ENCODE data around the gene AHSP.
"Not testable (repeated sequence)": the region's sequence is repeated elsewhere in the genome, so short reads cannot be mapped to it uniquely, and the experiment has no call there.

Gene AHSP

GRCh38 chr16:31561426-31562233 lies 33.9 kb downstream of the AHSP start:
- Histone ChIP-seq H3K36me3 (ENCODE audit: insufficient read depth, low read length) (no peaks in the 10 kb centered on the region), H3K9me3 (ENCODE audit: low read depth, low read length) (no peaks in the 10 kb centered on the region), H3K27ac (no peak overlapping the region), H3K9ac (ENCODE audit: insufficient read length) (no peak overlapping the region), H3K4me3 (no peak overlapping the region)
- TF ChIP-seq FOXP2 (optimal IDR thresholded peaks at IDR 0.05; ENCODE audit: control extremely low read depth, extremely low read length, insufficient read depth), result no peak
- DNase-seq (ENCODE audit: low read depth, low spot score), result no peak

- Histone ChIP-seq H3K4me3 (no peak overlapping the region), H3K9me3 (ENCODE audit: low read depth, low read length) (no peaks in the 10 kb centered on the region), H3K27ac (no peak overlapping the region), H3K36me3 (ENCODE audit: insufficient read depth, low read length) (no peaks in the 10 kb centered on the region), H3K9ac (ENCODE audit: insufficient read length) (no peak overlapping the region)
- TF ChIP-seq POLR2AphosphoS5 (IDR thresholded peaks at IDR 0.05; ENCODE audit: borderline replicate concordance, low read depth, low read length) (no peak), EZH2 (IDR thresholded peaks at IDR 0.05) (no peak), FOXP2 (optimal IDR thresholded peaks at IDR 0.05; ENCODE audit: control extremely low read depth, extremely low read length, insufficient read depth) (no peak)
- no peak for DNase-seq (ENCODE audit: low read depth, low spot score)
These were observed 41.1 kb downstream of the AHSP start for GRCh38 chr16:31568577-31569359.

- no peak overlapping the region for H3K27ac ChIP-seq
- H3K4me3 ChIP-seq, result no peak overlapping the region
- H3K36me3 ChIP-seq (ENCODE audit: insufficient read depth, low read length), result no peaks in the 10 kb centered on the region
- no peak overlapping the region for H3K9ac ChIP-seq (ENCODE audit: insufficient read length)
- no peaks in the 10 kb centered on the region for H3K9me3 ChIP-seq (ENCODE audit: low read depth, low read length)
- no peak for DNase-seq (ENCODE audit: low read depth, low spot score)
- no peak for TF ChIP-seq POLR2AphosphoS5 (IDR thresholded peaks at IDR 0.05; ENCODE audit: borderline replicate concordance, low read depth, low read length)
- TF ChIP-seq EZH2 (IDR thresholded peaks at IDR 0.05), result no peak
- TF ChIP-seq FOXP2 (optimal IDR thresholded peaks at IDR 0.05; ENCODE audit: control extremely low read depth, extremely low read length, insufficient read depth), result no peak
These were observed 41.6 kb downstream of the AHSP start for GRCh38 chr16:31569360-31569717.

GRCh38 chr16:31572821-31573220 lies 45.1 kb downstream of the AHSP start:
- TF ChIP-seq EZH2 (IDR thresholded peaks at IDR 0.05), result no peak
- no peak for DNase-seq (ENCODE audit: low read depth, low spot score)
- Histone ChIP-seq H3K9me3 (ENCODE audit: low read depth, low read length) (no peaks in the 10 kb centered on the region), H3K27ac (no peak overlapping the region), H3K9ac (ENCODE audit: insufficient read length) (no peak overlapping the region), H3K36me3 (ENCODE audit: insufficient read depth, low read length) (no peaks in the 10 kb centered on the region), H3K4me3 (no peak overlapping the region)

GRCh38 chr16:31574159-31574558 lies 46.5 kb downstream of the AHSP start:
- not testable (repeated sequence) for H3K27ac ChIP-seq; H3K9me3 ChIP-seq (ENCODE audit: low read depth, low read length); DNase-seq (ENCODE audit: low read depth, low spot score); H3K4me3 ChIP-seq; H3K9ac ChIP-seq (ENCODE audit: insufficient read length); H3K36me3 ChIP-seq (ENCODE audit: insufficient read depth, low read length)

- TF ChIP-seq FOXP2 (optimal IDR thresholded peaks at IDR 0.05; ENCODE audit: control extremely low read depth, extremely low read length, insufficient read depth) (no peak), POLR2AphosphoS5 (IDR thresholded peaks at IDR 0.05; ENCODE audit: borderline replicate concordance, low read depth, low read length) (no peak), EZH2 (IDR thresholded peaks at IDR 0.05) (no peak)
- H3K4me3 ChIP-seq, result no peak overlapping the region
These were observed 49.7 kb downstream of the AHSP start for GRCh38 chr16:31577411-31577810.

More at GRCh38 chr16:31577411-31577810, 49.7 kb downstream of the AHSP start:
- H3K36me3 ChIP-seq (ENCODE audit: insufficient read depth, low read length), result no peaks in the 10 kb centered on the region
- H3K27ac ChIP-seq, result no peak overlapping the region
- no peaks in the 10 kb centered on the region for H3K9me3 ChIP-seq (ENCODE audit: low read depth, low read length)
- no peak for DNase-seq (ENCODE audit: low read depth, low spot score)
- no peak overlapping the region for H3K9ac ChIP-seq (ENCODE audit: insufficient read length)

Measured in SK-N-MC (cell line).